NCI-H748 treated with DMSO at 0.1 percent for 48 hours (cell line): ENCODE data around the gene KLK4.
"Not testable (repeated sequence)": the region's sequence is repeated elsewhere in the genome, so short reads cannot be mapped to it uniquely, and the experiment has no call there.

Experiments used
- DNase-seq: peaks from one replicate; lab custom pipeline; 2025; lab: John Stamatoyannopoulos, UW

Gene KLK4

GRCh38 chr19:50912727-50913716 lies 1.8 kb upstream of the KLK4 start:
- DNase-seq: no peak

GRCh38 chr19:50912102-50912599 lies 956 bp upstream of the KLK4 start:
- DNase-seq: no peak

- no peak for DNase-seq
These were observed 473 bp downstream of the KLK4 start for GRCh38 chr19:50910722-50911121.

DNA sequence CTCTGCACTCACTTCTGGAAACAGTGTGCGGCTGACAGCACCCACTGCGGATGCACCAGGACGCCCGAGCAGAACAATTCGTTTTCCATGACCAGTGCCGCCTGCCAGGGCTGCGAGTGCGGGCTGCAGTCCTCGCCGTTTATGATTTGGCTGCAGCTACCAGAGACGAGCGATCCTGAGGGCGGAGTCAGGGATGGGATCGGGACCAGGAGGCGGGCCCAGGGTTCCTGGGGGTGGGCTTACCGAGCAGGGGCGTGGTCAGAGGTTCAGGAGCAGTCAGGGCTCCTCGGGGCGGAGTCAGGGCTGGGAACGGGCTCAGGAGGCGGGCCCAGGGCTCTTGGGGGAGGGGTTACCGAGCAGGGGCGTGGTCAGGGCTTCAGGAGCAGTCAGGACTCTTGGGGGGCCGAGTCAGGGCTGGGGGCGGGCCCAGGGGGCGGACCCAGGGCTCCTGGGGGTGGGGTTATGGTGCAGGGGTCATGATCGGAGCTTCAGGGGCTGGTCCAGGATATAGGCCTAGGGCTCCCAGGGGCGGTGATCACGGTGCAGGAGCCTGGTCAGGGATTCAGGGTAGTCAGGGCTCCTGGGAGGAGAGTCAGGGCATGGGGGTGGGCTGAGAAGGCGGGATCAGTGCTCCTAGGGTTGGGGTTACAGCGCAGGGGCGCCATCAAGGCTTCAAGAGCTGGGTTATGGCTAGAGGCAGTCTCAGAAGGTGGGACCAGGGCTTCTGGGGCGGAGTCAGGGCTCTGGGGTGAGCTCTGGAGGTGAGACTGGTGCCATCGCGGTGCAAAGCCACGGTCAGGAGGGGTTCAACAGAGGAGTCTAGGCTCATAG lies 1.7 kb downstream of the KLK4 start:
- peak; percentile 13 for DNase-seq

- DNase-seq: no peak
These were observed 2.9 kb downstream of the KLK4 start for GRCh38 chr19:50908336-50908735.

DNA sequence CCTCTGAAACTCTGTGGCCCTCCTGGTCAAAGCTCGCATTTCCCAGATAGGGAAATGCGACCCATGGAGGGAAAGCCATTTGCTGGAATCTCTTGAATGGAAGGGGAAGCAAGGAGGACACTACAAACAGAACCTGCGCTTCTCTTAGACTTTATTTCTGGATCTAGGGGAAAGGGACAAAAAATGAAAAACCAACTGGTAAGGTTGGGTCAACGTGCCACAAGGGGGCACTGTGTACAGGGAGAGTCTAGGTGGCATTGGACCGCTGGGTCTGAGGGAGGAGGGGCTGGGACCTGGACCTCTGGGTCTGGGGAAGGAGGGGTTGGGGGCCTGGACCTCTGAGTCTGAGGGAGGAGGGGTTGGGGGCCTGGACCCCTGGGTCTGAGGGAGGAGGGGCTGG lies 5.0 kb downstream of the KLK4 start:
- DNase-seq: no peak

DNA sequence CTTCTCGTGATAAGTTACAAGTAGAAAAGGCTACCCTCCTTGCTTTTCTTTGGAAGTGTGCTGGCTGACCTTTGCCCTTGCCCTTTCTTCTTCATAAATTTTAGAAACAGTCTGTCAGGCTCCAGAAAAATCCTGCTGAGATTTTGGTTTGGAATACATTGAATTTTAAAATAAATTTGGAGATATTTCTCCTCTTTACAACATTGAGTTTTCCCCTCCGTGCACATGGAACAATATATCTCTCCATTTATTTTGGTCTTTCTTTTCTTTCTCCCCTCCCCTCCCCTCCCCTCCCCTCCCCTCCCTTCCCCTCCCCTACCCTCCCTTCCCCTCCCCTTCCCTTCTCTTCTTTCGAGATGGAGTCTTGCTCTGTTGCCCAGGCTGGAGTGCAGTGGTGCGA lies 8.6 kb downstream of the KLK4 start:
- no peak for DNase-seq

DNA sequence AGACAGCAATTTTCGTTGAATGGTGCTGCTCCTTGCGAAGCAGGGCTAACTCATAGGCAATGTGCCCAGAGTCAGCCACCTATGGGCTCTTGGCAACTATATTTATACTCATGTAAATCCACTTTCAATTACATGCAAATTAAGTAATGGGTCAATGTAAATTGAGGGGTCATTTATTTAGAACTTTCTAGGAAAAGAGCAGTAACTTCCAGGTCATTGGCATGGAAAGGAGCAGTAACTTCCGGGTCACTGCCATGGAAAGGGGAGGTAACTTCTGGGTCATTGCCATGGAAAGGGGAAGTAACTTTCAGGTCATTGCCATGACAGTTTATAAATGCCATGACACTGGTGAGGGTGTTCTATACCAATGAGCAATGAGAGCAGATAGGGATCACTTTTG lies 11.6 kb downstream of the KLK4 start:
- DNase-seq: no peak

DNA sequence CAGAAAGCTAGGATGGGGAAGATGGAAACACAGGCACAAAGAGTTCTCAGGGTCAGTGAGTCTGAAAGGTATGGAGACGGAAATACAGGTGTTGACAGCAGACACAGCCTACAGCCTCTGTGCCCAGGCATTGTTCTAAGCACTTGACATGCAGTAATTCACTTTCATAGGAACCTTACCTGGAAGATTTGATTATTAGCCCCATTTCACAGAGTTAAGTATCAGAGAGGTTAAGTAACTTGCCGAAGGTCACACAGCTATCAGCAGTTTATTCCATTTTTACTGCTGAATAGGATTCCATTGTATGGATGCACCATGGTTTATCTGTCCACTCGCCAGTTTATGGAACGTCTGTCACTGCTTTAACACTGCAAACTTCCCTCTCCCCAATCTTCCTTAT lies 13.2 kb downstream of the KLK4 start:
- no peak for DNase-seq

GRCh38 chr19:50897612-50898011 lies 13.6 kb downstream of the KLK4 start:
- no peak for DNase-seq

DNA sequence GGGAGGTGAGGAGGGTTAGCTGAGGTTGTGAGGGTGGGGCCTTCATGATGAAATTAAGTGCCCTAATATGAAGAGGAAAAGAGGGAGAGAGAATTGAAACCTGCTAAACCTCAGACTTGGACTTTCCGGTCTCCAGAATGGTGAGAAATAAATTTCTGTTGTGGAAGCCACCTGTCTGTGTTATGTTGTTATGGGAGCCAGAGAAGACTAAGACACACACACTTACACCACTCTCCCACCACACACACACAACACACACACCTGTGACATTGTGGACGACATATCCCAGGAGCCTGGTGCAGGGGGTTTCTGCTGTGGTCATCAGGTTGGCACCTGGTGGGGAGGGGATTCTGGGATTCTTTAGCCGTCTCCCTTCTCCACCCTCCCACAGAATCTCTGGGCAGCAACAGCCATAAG lies 14.0 kb downstream of the KLK4 start:
- no peak for DNase-seq

GRCh38 chr19:50896591-50897190 lies 14.5 kb downstream of the KLK4 start:
- no peak for DNase-seq

DNA sequence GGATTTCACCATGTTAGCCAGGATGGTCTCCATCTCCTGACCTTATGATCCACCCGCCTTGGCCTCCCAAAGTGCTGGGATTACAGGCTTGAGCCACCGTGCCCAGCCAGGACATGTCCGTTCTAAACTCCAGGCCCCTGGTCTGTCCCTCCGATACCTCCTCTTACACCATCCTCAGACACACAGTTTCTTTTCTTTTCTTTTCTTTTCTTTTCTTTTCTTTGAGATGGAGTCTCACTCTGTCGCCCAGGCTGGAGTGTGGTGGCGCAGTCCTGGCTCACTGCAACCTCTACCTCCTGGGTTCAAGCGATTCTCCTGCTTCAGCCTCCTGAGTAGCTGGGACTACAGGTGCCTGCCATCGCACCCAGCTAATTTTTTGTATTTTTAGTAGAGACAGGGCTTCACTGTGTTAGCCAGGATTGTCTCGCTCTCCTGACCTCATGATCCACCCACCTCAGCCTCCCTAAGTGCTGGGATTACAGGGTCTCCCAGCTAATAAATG lies 15.1 kb downstream of the KLK4 start:
- DNase-seq: not testable (repeated sequence)

DNA sequence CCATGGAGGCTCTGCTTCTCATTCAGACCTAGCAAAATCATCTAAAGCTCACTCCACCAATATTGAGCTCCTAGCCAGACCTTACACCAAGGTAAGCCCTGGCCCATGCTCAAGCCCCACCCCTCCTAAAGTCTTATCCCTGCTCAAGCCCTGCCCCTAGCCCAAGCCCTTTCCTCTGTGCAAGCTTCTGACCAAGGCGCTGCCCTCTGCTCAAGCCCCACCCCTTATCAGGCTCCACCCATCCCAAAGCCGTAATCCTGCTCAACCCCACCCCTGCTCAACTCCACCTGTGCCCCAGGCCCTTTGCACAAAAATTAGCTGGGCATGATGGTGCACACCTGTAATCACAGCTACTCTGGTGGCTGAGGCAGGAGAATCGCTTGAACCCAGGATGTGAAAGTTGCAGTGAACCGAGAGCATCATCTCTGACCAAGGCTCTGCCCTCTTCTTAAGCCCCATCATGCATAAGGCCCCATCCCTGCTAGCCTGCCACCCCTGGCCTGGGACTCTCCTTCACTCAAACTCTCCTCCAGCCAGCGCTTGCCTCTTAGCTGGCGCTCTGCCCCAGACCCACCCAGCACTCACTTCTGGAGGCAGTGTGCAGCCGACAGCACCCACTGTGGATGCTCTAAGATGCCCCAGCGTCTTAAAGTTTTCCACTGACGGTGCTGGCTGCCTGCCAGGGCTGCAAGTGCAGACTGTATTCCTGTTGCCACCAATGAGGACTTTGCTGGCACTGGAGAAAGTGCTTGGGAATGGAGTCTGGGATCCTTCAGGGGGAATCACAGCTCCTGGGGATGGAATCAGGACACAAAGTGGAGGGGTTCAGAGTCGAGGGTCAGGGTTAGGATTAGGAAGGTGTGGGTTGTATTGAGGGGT lies 16.5 kb downstream of the KLK4 start:
- no peak for DNase-seq

- no peak for DNase-seq
These were observed 18.0 kb downstream of the KLK4 start for GRCh38 chr19:50893047-50893736.

DNA sequence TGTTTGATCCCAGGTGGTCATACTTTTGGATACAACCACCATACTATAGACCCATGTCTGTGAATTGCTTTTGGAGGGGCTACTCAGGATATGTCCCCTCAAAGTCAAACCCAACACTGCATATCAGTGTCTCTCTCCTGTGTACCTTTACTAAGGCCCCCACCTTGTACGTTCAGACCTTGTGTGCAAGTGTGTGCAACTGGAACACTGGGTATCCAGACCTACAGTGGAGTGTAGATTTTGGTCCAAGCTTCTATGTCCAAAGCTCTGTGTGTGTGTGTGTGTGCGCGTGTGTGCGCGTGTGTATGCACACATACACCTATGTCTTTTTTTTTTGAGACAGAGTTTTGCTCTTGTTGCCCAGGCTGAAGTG lies 20.0 kb downstream of the KLK4 start:
- DNase-seq: no peak

GRCh38 chr19:50890422-50891252 lies 20.6 kb downstream of the KLK4 start:
- DNase-seq: no peak

DNA sequence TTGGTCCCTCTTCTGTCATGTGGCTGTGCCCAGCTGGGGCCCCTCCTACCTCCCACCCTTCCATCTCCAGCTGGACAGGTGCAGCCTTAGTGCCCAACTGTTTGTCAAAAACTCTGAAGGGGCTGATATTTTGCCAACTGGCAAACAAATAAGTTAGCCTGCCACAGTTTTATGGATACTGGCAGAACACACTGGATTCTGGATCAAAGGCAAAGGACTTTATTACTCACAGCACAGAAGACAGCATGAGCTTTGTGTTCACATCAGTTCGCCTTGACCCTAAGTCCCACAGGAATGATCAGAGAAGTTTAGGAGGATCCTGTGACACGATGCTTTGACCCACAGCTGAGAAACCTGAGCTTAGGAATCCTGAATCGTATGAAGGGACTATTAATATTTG lies 21.6 kb downstream of the KLK4 start:
- no peak for DNase-seq

DNA sequence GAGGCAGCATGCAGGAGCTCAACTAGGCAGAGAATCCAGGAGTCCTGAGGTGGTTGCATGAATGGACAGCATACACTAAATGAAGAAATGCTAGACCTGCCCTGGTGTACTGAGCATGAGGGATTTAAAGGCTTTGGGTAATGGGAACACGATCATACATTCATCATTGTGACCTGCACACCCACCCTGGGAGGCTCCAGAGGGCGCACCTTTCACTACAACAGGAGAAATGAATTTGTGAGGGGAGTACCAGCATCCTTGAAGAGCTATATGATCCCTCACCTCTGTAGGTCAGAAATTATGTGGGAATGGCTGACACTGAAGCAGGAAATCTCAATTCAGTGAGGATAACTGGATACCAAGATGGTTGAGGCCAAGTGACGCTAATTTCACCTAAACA lies 29.0 kb downstream of the KLK4 start:
- DNase-seq: no peak

DNA sequence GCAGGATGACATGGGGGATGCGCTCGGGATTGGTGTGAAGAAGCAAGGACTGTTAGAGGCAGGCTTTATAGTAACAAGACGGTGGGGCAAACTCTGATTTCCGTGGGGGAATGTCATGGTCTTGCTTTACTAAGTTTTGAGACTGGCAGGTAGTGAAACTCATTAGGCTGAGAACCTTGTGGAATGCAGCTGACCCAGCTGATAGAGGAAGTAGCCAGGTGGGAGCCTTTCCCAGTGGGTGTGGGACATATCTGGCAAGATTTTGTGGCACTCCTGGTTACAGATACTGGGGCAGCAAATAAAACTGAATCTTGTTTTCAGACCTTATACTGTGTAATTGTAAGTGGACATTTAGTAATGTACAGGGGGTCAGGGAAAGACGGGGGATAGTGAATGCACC lies 31.0 kb downstream of the KLK4 start:
- no peak for DNase-seq
